ENCODE data around the gene SYNJ2.

SYNJ2 gene

GRCh38 chr6:158002249-158002950 is 20.7 kb downstream of the SYNJ2 start:
- in situ Hi-C loops (cut with HindIII; ENCODE audit: low pct_ligation_motif_present, low sequenced_read_pairs), result no loop called here
- H3K36me3 ChIP-seq (replicated peaks), result peaks cover 28% of the 10 kb centered on the region
- H3K27me3 ChIP-seq (replicated peaks), result no peaks in the 10 kb centered on the region
- no peak for DNase-seq
- no peak overlapping the region for H3K4me3 ChIP-seq (ENCODE audit: low read depth, low read length)
- peak overlapping the region; percentile 98 for H3K27ac ChIP-seq
- no peak for TF ChIP-seq CTCF (IDR thresholded peaks at IDR 0.05; ENCODE audit: low read depth, low read length, missing control alignments)

- Histone ChIP-seq H3K27ac (peak overlapping the region; percentile 98), H3K27me3 (replicated peaks) (no peaks in the 10 kb centered on the region), H3K36me3 (replicated peaks) (peaks cover 22% of the 10 kb centered on the region), H3K4me3 (ENCODE audit: low read depth, low read length) (no peak overlapping the region)
- DNase-seq, result peak; percentile 97
- no peak for TF ChIP-seq CTCF (IDR thresholded peaks at IDR 0.05; ENCODE audit: low read depth, low read length, missing control alignments)
- in situ Hi-C loops (cut with HindIII; ENCODE audit: low pct_ligation_motif_present, low sequenced_read_pairs), result no loop called here
These were observed 21.5 kb downstream of the SYNJ2 start for GRCh38 chr6:158002951-158003853.

- DNase-seq, result no peak
- no peaks in the 10 kb centered on the region for H3K27me3 ChIP-seq (replicated peaks)
- peak overlapping the region; percentile 98 for H3K27ac ChIP-seq
- H3K4me3 ChIP-seq (ENCODE audit: low read depth, low read length), result no peak overlapping the region
- H3K36me3 ChIP-seq (replicated peaks), result peaks cover 21% of the 10 kb centered on the region
- no peak for TF ChIP-seq CTCF (IDR thresholded peaks at IDR 0.05; ENCODE audit: low read depth, low read length, missing control alignments)
- in situ Hi-C loops (cut with HindIII; ENCODE audit: low pct_ligation_motif_present, low sequenced_read_pairs), result no loop called here
These were observed 22.4 kb downstream of the SYNJ2 start for GRCh38 chr6:158003910-158004700.

- peaks cover 17% of the 10 kb centered on the region for H3K36me3 ChIP-seq (replicated peaks)
- DNase-seq, result no peak
- TF ChIP-seq CTCF (IDR thresholded peaks at IDR 0.05; ENCODE audit: low read depth, low read length, missing control alignments), result no peak
- peak overlapping the region; percentile 98 for H3K27ac ChIP-seq
- H3K4me3 ChIP-seq (ENCODE audit: low read depth, low read length), result no peak overlapping the region
- in situ Hi-C loops (cut with HindIII; ENCODE audit: low pct_ligation_motif_present, low sequenced_read_pairs), result no loop called here
- H3K27me3 ChIP-seq (replicated peaks), result no peaks in the 10 kb centered on the region
These were observed 23.0 kb downstream of the SYNJ2 start for GRCh38 chr6:158004701-158005095.

GRCh38 chr6:158005626-158006180 is 24.0 kb downstream of the SYNJ2 start:
- no peak for DNase-seq
- no peaks in the 10 kb centered on the region for H3K27me3 ChIP-seq (replicated peaks)
- no peak overlapping the region for H3K4me3 ChIP-seq (ENCODE audit: low read depth, low read length)
- TF ChIP-seq CTCF (IDR thresholded peaks at IDR 0.05; ENCODE audit: low read depth, low read length, missing control alignments), result no peak
- in situ Hi-C loops (cut with HindIII; ENCODE audit: low pct_ligation_motif_present, low sequenced_read_pairs), result no loop called here
- H3K27ac ChIP-seq, result no peak overlapping the region
- peaks cover 17% of the 10 kb centered on the region for H3K36me3 ChIP-seq (replicated peaks)

All from brain microvascular endothelial cell (primary cell).